ENCODE results near the gene BEND6. TPM values are rescaled to one million over a fixed set of nuclear protein-coding genes. Genes with fewer than 3 reads are reported as not detected.

Gene BEND6
- total RNA-seq, 4 donors from 2014 or later = not detected

GRCh38 chr6:56944661-56945060 lies 10.2 kb upstream of the BEND6 start:
- Histone ChIP-seq H3K36me3 (no peaks in the 10 kb centered on the region), H3K9me3 (peaks cover 4% of the 10 kb centered on the region), H3K27me3 (no peaks in the 10 kb centered on the region), H3K4me1 (no peaks in the 10 kb centered on the region), H3K27ac (no peak overlapping the region), H3K4me3 (no peak overlapping the region)
- DNase-seq (ENCODE audit: low spot score in 2 of 2) = no peak
- no peak for TF ChIP-seq POLR2AphosphoS5 (IDR thresholded peaks at IDR 0.05)
- no peak for TF ChIP-seq EP300 (IDR thresholded peaks at IDR 0.05)
- TF ChIP-seq CTCF (IDR thresholded peaks at IDR 0.05) = no peak
- TF ChIP-seq POLR2A (IDR thresholded peaks at IDR 0.05) = no peak

DNA sequence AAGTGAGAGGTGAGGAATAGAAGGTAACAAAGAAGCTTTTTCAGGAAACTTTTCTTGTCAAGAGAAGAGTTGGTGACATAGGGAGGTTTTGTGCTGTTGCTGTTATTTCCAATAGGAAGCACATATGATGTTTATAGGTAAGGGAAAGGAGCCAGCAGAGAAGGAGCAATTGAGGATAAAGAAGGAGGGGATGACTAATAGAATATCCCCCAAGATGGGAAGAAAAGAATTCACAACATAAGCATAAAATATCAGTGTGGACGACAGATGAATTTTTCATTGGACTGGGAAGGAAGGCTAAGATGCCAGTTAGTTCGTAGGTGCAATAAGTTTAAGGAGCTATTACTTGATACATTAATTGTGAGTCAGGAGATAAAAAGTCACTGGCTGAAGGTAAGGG lies 8.5 kb upstream of the BEND6 start:
- no peaks in the 10 kb centered on the region for H3K27me3 ChIP-seq
- H3K36me3 ChIP-seq = no peaks in the 10 kb centered on the region
- TF ChIP-seq CTCF (IDR thresholded peaks at IDR 0.05) (no peak), POLR2AphosphoS5 (IDR thresholded peaks at IDR 0.05) (no peak), EP300 (IDR thresholded peaks at IDR 0.05) (no peak), POLR2A (IDR thresholded peaks at IDR 0.05) (no peak)
- DNase-seq (ENCODE audit: low spot score in 2 of 2) = no peak
- H3K27ac ChIP-seq = no peak overlapping the region
- 85% methylated on average over 2 of the region's 2 CpGs for WGBS
- peaks cover 3% of the 10 kb centered on the region for H3K9me3 ChIP-seq
- H3K4me1 ChIP-seq = no peaks in the 10 kb centered on the region
- no peak overlapping the region for H3K4me3 ChIP-seq

DNA sequence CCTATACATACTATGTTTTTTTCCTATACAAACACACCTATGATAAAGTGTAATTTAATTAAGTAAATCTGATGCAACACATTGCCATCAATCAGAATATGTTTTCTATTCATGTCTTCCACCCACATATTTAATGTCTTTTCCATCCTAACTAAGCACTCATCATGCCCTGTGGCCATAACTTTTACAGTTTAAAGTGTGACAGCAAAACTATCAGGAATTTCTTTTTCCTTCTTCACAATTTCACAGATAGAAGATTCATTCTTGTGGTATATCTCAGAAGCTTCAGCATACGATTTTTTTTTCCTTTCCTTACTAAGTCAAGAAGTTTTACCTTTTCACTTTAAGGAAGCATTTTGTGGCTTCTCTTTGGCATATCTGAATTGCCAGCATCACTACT lies 7.0 kb upstream of the BEND6 start:
- no peaks in the 10 kb centered on the region for H3K36me3 ChIP-seq
- 42% methylated on average over 1 of the region's 1 CpG for WGBS
- H3K9me3 ChIP-seq = no peaks in the 10 kb centered on the region
- H3K4me1 ChIP-seq = no peaks in the 10 kb centered on the region
- H3K4me3 ChIP-seq = no peak overlapping the region
- H3K27ac ChIP-seq = no peak overlapping the region
- TF ChIP-seq EP300 (IDR thresholded peaks at IDR 0.05) (no peak), POLR2A (IDR thresholded peaks at IDR 0.05) (no peak), CTCF (IDR thresholded peaks at IDR 0.05) (no peak), POLR2AphosphoS5 (IDR thresholded peaks at IDR 0.05) (no peak)
- no peak for DNase-seq (ENCODE audit: low spot score in 2 of 2)
- no peaks in the 10 kb centered on the region for H3K27me3 ChIP-seq

- no peaks in the 10 kb centered on the region for H3K9me3 ChIP-seq
- H3K4me1 ChIP-seq = peaks cover 10% of the 10 kb centered on the region
- no peak overlapping the region for H3K27ac ChIP-seq
- no peak for DNase-seq (ENCODE audit: low spot score in 2 of 2)
- H3K36me3 ChIP-seq = no peaks in the 10 kb centered on the region
- no peak overlapping the region for H3K4me3 ChIP-seq
- H3K27me3 ChIP-seq = peaks cover 7% of the 10 kb centered on the region
- TF ChIP-seq CTCF (IDR thresholded peaks at IDR 0.05) (no peak), EP300 (IDR thresholded peaks at IDR 0.05) (no peak), POLR2AphosphoS5 (IDR thresholded peaks at IDR 0.05) (no peak), POLR2A (IDR thresholded peaks at IDR 0.05) (no peak)
- WGBS = 70% methylated on average over 3 of the region's 3 CpGs
These were observed 5.6 kb upstream of the BEND6 start for GRCh38 chr6:56949265-56949664.

DNA sequence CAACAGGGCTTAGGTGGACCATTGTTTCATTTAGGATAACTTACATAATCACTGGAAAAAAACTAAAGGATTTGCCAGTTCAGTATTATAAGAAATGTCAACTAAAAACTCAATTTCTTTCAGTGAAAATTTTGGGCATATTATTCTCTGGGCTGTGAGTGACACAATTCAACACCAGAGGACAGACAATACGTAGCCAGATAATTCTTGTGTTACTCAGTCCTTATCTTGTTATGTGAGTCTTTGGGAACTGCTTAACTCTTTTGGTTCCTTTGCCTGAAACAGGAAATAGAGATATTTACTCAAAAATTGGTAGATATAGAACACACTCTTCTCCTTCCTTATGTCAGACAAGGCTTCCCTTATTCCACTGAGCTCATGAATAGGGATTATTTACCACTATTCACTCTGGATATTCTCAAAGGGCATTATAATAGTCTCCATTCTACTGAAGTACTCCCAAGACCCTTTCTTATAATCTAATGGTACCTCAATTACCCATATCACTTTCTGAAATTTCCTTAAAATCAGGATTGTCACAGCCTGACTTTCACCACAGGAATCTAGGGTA lies 4.9 kb upstream of the BEND6 start:
- no peaks in the 10 kb centered on the region for H3K9me3 ChIP-seq
- no peak overlapping the region for H3K27ac ChIP-seq
- no peak for DNase-seq (ENCODE audit: low spot score in 2 of 2)
- peaks cover 11% of the 10 kb centered on the region for H3K4me1 ChIP-seq
- no peak overlapping the region for H3K4me3 ChIP-seq
- peaks cover 11% of the 10 kb centered on the region for H3K27me3 ChIP-seq
- no peaks in the 10 kb centered on the region for H3K36me3 ChIP-seq
- WGBS = 54% methylated on average over 1 of the region's 1 CpG
- TF ChIP-seq POLR2A (IDR thresholded peaks at IDR 0.05) = no peak
- no peak for TF ChIP-seq CTCF (IDR thresholded peaks at IDR 0.05)
- TF ChIP-seq POLR2AphosphoS5 (IDR thresholded peaks at IDR 0.05) = no peak
- TF ChIP-seq EP300 (IDR thresholded peaks at IDR 0.05) = no peak
